K562 (cell line): ENCODE results near the gene KAZN.

Experiments used
- CEBPB ChIP-seq: fragments of 450-650 bp; IDR thresholded peaks from 2 replicates; pipeline ENCODE4 v1.6.1; 2016; ENCODE audit warnings: missing genetic modification characterization, missing compliant biosample characterization
- SIX5 ChIP-seq, 2 experiments: IDR thresholded peaks; 2 replicates each; pipeline ENCODE4 v1.6.1; 2011; ENCODE audit warnings: low read length in 2 of 2, borderline replicate concordance in 1 of 2, low read depth in 1 of 2, mild to moderate bottlenecking in 1 of 2, moderate library complexity in 1 of 2; ENCODE audit not compliant: insufficient read depth in 1 of 2
- TF ChIP-seq, protein P1 (sequence below), 2 experiments: fragments of 450-650 bp; IDR thresholded peaks; 2 replicates each; pipeline ENCODE4 v1.6.1; 2016

DNA sequence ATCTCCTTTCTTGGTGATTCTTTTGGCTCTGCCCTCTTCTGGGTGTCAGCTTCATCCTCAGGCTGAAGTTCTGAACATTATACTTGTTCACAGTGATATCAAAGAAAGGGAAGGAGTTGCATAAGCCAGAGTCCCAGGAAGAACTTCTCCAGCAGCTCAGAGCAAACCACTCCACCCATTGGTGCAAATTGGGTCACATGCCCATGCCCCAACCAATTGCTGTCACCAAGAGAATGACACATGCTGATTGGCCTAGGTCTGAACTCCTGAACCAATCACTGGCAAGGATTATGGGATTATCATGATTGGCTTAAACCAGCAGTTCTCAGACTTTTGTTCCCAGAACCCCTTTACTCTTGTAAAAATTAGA is 298.6 kb downstream of the KAZN start:
- TF ChIP-seq CEBPB (tag): no peak; the same call in 1 of the 2 replicates
- TF ChIP-seq SIX5 (IDR thresholded peaks at IDR 0.05; ENCODE audit: borderline replicate concordance in 1 of 2, insufficient read depth in 1 of 2, low read depth in 1 of 2, low read length in 2 of 2): no peak
- TF ChIP-seq, protein P1, sequence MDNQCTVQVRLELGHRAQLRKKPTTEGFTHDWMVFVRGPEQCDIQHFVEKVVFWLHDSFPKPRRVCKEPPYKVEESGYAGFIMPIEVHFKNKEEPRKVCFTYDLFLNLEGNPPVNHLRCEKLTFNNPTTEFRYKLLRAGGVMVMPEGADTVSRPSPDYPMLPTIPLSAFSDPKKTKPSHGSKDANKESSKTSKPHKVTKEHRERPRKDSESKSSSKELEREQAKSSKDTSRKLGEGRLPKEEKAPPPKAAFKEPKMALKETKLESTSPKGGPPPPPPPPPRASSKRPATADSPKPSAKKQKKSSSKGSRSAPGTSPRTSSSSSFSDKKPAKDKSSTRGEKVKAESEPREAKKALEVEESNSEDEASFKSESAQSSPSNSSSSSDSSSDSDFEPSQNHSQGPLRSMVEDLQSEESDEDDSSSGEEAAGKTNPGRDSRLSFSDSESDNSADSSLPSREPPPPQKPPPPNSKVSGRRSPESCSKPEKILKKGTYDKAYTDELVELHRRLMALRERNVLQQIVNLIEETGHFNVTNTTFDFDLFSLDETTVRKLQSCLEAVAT (IDR thresholded peaks at IDR 0.05): no peak
